ENCODE results near the gene FSTL1.

Gene FSTL1

GRCh38 chr3:120352017-120352416, 98.8 kb downstream of the FSTL1 start:
- no peak for DNase-seq (ENCODE audit: low spot score)

- peak; percentile 32 for DNase-seq (ENCODE audit: low spot score)
Observed at GRCh38 chr3:120350401-120350941, 100.3 kb downstream of the FSTL1 start.

- DNase-seq (ENCODE audit: low spot score) = no peak
Observed at GRCh38 chr3:120349855-120350125, 101.0 kb downstream of the FSTL1 start.

GRCh38 chr3:120348991-120349854, 101.6 kb downstream of the FSTL1 start, which contains the start of gene LRRC58:
Gene LRRC58, minus strand, starts transcription at chr3:120349354. Its CDS starts 111 bp downstream, at chr3:120349243.
- DNase-seq (ENCODE audit: low spot score) = peak; percentile 84

- DNase-seq (ENCODE audit: low spot score) = peak; percentile 38
Observed at GRCh38 chr3:120348065-120348990, 102.5 kb downstream of the FSTL1 start.

GRCh38 chr3:120344349-120344748, 106.4 kb downstream of the FSTL1 start:
- no peak for DNase-seq (ENCODE audit: low spot score)
